Measurements from ENCODE around the gene EID2.

- no peak for TF ChIP-seq EP300 (IDR thresholded peaks at IDR 0.05; ENCODE audit: borderline replicate concordance)
- TF ChIP-seq TAF1 (IDR thresholded peaks at IDR 0.05; ENCODE audit: low read depth), result no peak
- TF ChIP-seq YY1 (IDR thresholded peaks at IDR 0.05; ENCODE audit: low read depth), result no peak
- no peak for TF ChIP-seq TCF12 (IDR thresholded peaks at IDR 0.05; ENCODE audit: low read depth)
- TF ChIP-seq ZBTB7A (IDR thresholded peaks at IDR 0.05; ENCODE audit: low read depth), result no peak
- TF ChIP-seq MAX (IDR thresholded peaks at IDR 0.05), result peak; percentile 75
- no peak for TF ChIP-seq REST (IDR thresholded peaks at IDR 0.05; ENCODE audit: low read depth)
- TF ChIP-seq FOXM1 (IDR thresholded peaks at IDR 0.05; ENCODE audit: borderline replicate concordance, low read depth), result no peak
- TF ChIP-seq CEBPB (IDR thresholded peaks at IDR 0.05), result no peak
- TF ChIP-seq TEAD4 (IDR thresholded peaks at IDR 0.05), result no peak
- TF ChIP-seq EGR1 (IDR thresholded peaks at IDR 0.05), result no peak
- TF ChIP-seq RAD21 (IDR thresholded peaks at IDR 0.05; ENCODE audit: low read depth), result peak; percentile 38; the same call in 1 of the 2 replicates
- TF ChIP-seq USF1 (IDR thresholded peaks at IDR 0.05), result peak; percentile 41; the same call in 1 of the 2 replicates
Measured at GRCh38 chr19:39497996-39498797, 41.8 kb downstream of the EID2 start.
